GM10266 (cell line): ENCODE results near the gene LRPPRC.

ENCODE experiments used
- DNase-seq: peaks from one replicate; pipeline ENCODE4 v3.0.0; 2012; ENCODE audit errors: extremely low spot score
- TF ChIP-seq, protein P1 (sequence below): IDR thresholded peaks from 2 replicates; pipeline ENCODE4 v1.5.1; 2012; ENCODE audit warnings: mild to moderate bottlenecking, low read depth; ENCODE audit not compliant: control insufficient read depth, insufficient read depth; ENCODE audit errors: missing control alignments

LRPPRC gene

DNA sequence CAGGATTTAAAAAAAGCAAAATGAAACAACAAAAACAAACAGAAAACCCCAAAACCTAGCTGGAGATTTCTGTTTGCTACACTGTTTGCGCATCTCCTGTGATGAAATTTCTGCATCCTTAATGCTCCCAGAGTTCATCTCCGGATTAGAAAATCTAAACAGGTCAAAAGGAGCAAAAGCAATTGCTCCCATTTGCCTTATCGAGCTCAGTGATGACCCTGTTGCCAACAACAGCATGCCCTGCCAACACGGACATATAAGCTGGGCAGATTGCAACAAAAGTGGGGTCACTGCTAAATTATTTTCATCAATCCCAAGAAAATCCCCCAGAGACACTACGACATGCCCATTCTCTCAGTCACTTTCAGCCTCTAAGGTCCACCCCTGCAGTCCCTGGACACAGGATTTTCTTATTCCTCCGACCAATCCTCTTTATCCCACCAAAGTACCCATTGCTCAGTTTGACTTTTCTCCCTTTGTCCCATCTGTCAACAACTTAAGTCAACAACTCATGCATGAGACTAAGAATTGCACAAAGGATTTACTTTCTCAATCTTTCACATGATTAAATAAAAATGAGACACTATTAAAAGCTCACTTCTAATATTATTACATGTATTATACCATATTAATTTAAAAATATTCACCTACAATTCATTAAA lies 89.2 kb downstream of the LRPPRC start:
- no peak for DNase-seq

DNA sequence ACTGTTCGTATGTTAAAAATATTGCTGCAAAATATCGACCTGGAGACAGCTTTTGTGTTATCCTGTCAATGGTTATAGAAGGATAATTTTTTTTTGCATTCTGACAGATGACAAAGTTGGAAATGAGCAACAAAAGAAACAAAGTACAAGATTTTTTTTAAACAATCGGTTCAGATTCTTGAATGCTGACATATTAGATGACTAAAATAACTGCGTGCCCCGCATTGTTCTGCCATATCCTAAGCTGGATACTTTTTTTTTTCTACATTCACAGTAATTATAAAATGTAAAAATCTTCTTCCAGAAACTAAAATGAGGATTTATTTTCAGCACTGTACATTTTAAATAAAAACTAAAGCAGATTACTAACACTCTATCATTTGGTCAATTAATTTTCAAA lies 89.9 kb downstream of the LRPPRC start:
- TF ChIP-seq, protein P1, sequence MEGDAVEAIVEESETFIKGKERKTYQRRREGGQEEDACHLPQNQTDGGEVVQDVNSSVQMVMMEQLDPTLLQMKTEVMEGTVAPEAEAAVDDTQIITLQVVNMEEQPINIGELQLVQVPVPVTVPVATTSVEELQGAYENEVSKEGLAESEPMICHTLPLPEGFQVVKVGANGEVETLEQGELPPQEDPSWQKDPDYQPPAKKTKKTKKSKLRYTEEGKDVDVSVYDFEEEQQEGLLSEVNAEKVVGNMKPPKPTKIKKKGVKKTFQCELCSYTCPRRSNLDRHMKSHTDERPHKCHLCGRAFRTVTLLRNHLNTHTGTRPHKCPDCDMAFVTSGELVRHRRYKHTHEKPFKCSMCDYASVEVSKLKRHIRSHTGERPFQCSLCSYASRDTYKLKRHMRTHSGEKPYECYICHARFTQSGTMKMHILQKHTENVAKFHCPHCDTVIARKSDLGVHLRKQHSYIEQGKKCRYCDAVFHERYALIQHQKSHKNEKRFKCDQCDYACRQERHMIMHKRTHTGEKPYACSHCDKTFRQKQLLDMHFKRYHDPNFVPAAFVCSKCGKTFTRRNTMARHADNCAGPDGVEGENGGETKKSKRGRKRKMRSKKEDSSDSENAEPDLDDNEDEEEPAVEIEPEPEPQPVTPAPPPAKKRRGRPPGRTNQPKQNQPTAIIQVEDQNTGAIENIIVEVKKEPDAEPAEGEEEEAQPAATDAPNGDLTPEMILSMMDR: no peak
- DNase-seq: no peak

More for the DNA sequence above, 89.2 kb downstream of the LRPPRC start:
- TF ChIP-seq, protein P1: no peak

DNA sequence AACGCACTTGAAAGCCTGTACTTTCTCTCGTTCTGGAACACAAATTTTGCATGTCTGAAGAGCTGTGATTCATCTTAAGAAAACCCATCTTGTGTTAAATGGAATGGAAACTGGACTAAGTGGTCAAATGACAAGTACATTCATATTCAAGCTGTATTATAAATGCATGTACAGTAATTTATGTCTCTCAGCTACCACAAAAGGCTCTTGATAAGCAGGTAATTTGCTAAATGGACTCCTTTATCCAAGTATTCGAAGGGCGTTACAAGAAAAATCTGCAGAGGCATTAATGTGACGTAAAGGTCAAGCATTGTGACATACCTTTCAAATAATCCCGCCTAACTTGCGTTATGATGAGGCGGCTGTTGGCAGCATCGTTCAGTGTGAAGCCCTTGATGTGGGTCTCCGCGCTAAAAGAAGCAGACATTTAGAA lies 90.4 kb downstream of the LRPPRC start:
- TF ChIP-seq, protein P1: no peak
- no peak for DNase-seq

DNA sequence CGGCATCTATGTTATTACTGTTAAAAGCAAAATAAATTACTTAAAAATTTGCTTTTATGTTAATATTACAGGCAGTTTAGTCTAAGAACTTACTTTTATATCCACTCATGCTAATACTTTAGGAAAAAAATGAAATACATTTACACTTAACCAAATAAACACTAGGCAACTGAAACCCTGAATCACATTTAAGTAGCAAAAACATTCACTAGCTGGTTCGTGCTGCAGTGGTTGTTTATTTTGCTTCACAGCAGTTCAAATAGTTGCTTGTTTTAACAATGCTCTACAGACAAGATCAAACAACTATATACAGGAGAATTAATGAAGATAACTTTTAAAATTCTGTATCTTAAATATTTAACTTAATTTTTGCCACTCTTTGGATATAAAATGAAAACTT lies 96.2 kb downstream of the LRPPRC start:
- TF ChIP-seq, protein P1: no peak

DNA sequence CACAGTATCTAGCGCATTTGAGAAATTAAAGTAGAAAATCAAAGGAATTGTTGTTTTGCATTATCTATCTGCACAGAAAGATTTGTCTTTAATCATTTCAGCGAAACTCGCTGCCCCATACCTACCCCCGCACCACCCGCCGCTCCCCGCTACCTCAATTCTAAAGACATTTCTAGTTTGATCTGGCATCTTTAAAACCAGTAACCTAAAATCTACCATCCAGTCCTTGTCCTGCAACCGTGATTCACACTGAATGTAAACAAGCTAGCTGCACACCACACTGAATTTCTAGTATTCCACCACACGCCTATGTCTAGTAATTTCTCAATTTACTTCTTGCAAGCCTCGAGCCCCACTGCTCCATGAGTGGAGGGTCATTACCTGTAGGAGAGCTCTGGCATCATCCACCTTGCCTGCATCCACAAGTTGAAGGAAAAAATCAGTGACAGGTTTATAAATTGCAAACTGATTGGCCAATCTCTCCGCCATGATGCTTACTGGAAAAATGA lies 96.9 kb downstream of the LRPPRC start:
- DNase-seq: no peak
- TF ChIP-seq, protein P1: no peak

More for the DNA sequence above, 96.2 kb downstream of the LRPPRC start:
- DNase-seq: no peak

DNA sequence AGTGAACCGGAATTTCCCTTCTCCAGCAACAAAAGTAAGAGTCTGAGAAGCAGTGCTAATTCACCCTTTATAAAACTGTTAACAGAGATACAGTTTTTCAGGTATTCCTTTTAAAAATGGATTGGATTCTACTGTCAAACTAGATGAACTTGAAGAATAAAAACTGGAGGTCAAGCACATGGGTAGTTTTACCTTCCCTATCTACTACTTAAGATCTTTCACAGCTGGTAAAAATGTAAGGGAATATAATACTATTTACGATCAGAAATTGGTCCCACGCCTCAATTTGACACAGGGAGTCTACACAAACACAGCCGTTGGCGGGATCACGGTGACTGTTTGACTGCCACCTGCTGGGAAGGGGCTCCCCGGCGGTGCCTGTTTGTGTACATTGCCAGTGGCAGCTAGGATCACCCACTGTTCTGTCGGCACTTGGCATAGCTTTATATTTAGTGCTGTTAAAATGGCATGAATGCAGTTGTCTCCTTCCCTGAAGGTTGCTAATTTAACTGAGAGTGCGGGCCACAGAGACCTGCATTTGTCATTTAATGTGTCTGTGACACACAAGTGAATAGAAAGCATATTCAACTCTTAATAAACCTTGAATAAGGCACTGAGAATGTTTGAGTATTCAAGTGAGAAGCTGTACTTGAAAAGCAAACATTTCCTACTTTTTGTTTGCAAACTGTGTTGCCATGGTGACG lies 97.5 kb downstream of the LRPPRC start:
- DNase-seq: no peak

More for the DNA sequence above, 97.5 kb downstream of the LRPPRC start:
- TF ChIP-seq, protein P1: no peak
